ENCODE results near the gene HDAC3.

HDAC3 gene

DNA sequence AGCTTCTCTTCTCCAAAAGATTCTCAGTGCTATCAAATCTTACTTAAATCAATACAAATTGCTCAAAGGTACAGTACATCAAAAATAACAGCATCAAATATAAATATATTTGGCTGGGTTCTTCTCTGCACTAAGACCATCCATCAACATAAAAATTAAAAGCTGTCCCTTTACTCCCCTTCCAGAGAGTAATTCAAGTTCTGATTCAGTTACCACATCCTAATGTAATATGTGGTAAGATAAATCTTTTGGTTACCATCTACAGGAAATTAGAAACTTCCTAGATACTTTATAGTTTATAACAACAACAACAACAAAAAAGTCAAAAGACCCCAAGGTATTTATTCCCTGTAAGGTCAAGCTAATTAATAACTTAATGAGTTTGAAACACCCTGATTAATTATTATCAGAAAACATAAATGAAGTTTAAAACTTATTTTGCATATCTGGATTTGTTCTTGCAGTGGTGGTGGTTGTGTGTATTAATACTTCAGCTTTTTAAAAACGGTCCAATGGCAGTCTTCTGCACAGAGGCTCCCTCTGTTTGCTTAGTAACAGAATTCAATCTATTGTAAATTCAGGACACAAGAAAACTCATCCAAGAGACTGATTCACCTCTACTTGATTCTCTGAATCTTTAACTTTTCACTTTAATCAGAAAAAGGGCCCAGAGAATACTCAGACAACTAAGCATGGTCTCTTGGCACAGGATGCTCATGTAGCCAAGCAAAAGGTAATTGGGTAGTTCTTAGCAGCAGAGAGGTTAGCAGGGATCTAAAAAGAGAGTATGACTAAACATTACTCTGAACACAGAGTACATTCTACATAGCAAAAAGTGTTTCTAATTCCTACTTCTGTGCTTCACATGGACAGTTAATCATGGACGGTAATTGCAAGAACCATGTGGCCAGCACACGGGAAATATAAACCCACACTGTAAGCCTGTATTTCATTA lies 38.0 kb downstream of the HDAC3 start:
- no peak for DNase-seq

DNA sequence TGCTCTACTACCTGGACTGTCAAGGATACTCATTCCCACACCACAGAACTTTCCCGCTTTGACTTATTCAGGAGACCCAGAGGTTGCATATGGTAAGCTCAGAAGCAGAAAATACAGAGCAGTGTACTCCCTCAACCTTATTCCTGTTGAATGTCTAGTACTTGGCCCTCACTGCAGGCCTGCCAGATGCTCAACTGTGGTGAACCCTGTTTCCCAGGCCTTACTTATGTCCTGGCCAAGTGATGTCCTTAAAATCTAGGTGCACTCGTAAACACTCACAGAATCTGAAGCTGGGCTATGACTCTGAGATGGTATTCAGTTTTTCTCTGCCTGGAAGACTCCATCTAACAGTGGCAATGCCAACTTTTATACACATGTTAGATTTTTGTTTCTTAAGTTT lies 38.8 kb downstream of the HDAC3 start:
- DNase-seq, result no peak

DNA sequence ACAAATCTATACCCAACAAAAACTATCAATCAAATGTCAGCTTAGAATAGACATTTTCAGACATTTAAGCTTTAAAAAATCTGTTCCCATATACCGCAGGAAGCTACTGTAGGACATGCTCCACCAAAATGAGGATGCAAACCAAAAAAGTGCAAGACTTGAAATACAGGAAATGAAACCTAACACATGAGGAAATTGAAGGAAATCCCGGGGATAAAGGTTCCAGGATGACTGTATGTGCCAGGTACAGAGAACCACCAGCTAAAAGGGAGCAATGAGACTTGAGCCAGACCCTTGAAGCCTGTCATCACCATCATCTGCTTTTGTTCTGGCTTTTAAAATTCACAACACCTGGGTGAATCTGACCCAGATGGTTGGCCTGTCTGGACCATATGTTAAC lies 39.3 kb downstream of the HDAC3 start:
- no peak for DNase-seq

DNA sequence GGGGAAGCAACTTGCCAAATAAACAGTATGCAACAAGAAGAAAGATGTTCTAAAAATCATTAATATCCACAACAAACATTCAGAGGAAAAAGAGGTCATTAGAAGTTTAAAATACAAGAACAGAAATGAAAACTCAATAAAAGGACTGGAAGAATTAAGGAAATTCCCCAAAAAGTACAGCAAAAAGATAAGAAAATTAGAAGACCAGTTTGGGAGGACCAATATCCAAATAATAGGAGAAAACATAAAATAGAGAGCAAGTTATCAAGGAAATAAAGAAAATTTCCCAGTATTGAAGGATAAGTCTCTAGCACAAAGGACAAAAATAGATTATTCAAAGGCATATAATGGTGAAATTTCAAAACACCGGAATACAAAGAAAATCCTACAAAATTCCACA lies 39.8 kb downstream of the HDAC3 start:
- DNase-seq, result no peak

DNA sequence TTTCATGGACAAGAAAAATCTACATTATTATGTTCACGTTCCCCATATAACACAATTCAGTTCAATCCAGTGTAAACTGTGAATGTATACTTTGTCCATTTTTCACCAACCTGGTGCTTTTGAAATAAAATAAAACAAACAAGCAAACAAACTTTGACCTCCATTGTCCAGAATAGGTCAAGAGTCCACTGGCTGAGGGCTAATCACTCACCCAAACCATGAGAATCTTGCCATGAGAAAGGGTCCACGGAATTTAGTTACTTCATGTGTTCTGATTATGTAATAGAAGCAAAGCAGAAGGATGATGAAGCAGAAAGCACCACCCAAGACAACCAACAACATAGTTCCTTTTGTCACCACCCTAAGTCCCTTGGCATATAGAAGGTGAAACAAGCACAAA lies 46.5 kb downstream of the HDAC3 start:
- no peak for DNase-seq

DNA sequence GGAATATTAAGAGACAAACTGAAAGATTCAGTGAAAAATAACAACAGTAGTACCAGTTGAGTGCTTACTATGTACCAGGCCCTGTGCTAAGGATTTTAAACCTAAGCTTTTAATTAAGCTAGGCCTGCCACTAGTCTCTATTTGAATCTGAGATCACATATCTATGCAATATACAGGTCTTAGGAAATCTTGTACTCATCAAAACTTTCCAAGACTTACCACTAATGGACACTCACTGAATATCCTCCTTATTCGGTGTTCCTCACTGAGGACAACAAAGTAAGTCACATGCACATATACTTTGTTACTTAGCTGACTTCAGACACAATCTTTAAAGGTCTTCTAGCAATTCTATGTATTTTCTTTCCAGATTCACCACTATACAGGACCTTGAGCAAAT lies 50.4 kb downstream of the HDAC3 start:
- no peak for DNase-seq

- no peak for DNase-seq
These were observed 51.1 kb downstream of the HDAC3 start for GRCh38 chr5:141585594-141585993.

DNA sequence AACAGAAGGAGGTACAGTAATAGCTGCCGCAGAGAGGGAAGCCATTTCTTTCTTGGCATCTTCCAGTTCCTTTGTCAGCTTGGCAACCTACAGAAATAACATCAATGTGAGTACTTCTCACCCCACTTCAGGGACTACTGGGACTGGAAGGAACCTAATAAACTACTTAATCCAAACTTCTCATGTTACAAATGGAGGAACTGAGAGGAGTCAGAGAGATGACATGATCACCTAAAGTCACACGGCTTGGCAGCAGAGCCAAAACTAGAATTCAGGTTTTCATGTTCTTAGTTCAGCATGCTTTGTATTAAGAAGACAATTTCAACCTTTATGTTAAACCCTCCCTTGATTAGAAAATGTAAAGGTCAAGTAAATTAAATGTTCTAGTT lies 62.5 kb downstream of the HDAC3 start:
- DNase-seq, result no peak

DNA sequence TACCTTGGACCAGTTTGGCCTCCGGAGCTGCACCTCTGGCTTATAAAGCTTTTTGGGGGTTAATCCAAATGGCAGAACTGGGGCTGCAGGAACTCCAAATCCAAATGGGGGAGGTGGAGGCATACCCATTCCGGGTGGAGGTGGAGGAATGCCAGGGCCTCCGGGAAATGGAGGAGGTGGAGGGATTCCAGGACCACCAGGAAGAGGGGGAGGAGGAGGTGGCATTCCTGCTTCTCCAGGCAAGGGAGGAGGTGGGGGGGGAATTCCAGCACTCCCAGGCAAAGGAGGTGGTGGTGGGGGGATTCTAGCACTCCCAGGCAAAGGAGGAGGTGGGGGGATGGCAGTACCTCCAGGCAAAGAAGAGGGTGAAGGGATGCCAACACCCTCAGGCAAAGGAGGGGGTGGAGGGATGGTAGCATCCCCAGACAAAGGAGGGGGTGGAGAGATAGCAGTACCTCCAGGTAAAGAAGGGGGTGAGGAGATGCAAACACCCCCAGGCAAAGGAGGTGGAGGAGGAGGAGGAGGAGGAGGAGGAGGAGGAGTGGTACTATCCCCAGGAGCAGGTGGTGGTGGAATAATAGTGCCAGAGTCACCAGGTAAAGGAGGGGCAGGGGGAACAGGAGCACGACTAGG lies 63.0 kb downstream of the HDAC3 start:
- no peak for DNase-seq

Data from NCI-H2081 (cell line).